HEK293 (cell line): ENCODE results near the gene CFAP53.

ENCODE experiments used
- EGR2 ChIP-seq: fragments of 450-650 bp; formaldehyde crosslinking; IDR thresholded peaks from 2 replicates; pipeline ENCODE4 v1.5.1; 2016; ENCODE audit warnings: low read depth, missing biosample characterization, missing genetic modification characterization
- MEIS1 ChIP-seq: sonication (generic); formaldehyde crosslinking; IDR thresholded peaks from 2 replicates; pipeline ENCODE4 v1.8.1; 2022; ENCODE audit warnings: missing genetic modification reagents, mild to moderate bottlenecking, borderline replicate concordance
- MZF1 ChIP-seq: fragments of 450-650 bp; formaldehyde crosslinking; IDR thresholded peaks from 2 replicates; pipeline ENCODE4 v1.5.1; 2017; ENCODE audit warnings: missing biosample characterization, missing genetic modification characterization, borderline replicate concordance
- OSR2 ChIP-seq: fragments of 450-650 bp; formaldehyde crosslinking; IDR thresholded peaks from 2 replicates; pipeline ENCODE4 v1.5.1; 2016; ENCODE audit warnings: missing biosample characterization, missing genetic modification characterization
- TCF7L2 ChIP-seq: IDR thresholded peaks from 2 replicates; pipeline ENCODE4 v1.6.1; 2011; ENCODE audit warnings: low read depth, mild to moderate bottlenecking, inconsistent platforms, low read length, moderate library complexity, borderline replicate concordance
- ZBTB44 ChIP-seq: fragments of 450-650 bp; IDR thresholded peaks from 2 replicates; pipeline ENCODE4 v1.5.1; 2018; ENCODE audit warnings: missing biosample characterization, mild to moderate bottlenecking, missing genetic modification characterization
- ZNF10 ChIP-seq: fragments of 450-650 bp; formaldehyde crosslinking; IDR thresholded peaks from 2 replicates; pipeline ENCODE4 v1.5.1; 2017; ENCODE audit warnings: missing biosample characterization, missing genetic modification characterization
- ZNF112 ChIP-seq: fragments of 450-650 bp; formaldehyde crosslinking; IDR thresholded peaks from 2 replicates; pipeline ENCODE4 v1.5.0; 2017; ENCODE audit warnings: missing biosample characterization, missing genetic modification characterization
- ZNF114 ChIP-seq: fragments of 450-650 bp; formaldehyde crosslinking; IDR thresholded peaks from 2 replicates; pipeline ENCODE4 v1.5.0; 2017; ENCODE audit warnings: missing biosample characterization, missing genetic modification characterization
- ZNF157 ChIP-seq: fragments of 450-650 bp; formaldehyde crosslinking; IDR thresholded peaks from 2 replicates; pipeline ENCODE4 v1.5.1; 2016; ENCODE audit warnings: missing biosample characterization, missing genetic modification characterization
- ZNF555 ChIP-seq: fragments of 450-650 bp; formaldehyde crosslinking; conservative IDR thresholded peaks from 2 replicates; pipeline ENCODE4 v1.5.1; 2017; ENCODE audit warnings: missing biosample characterization, mild to moderate bottlenecking, missing genetic modification characterization, inconsistent platforms
- ZNF558 ChIP-seq: fragments of 450-650 bp; formaldehyde crosslinking; IDR thresholded peaks from 2 replicates; pipeline ENCODE4 v1.5.1; 2016; ENCODE audit warnings: missing biosample characterization, missing genetic modification characterization
- ZNF610 ChIP-seq: fragments of 450-650 bp; formaldehyde crosslinking; IDR thresholded peaks from 2 replicates; pipeline ENCODE4 v1.5.1; 2016; ENCODE audit warnings: missing biosample characterization, missing genetic modification characterization, borderline replicate concordance
- ZNF626 ChIP-seq: fragments of 450-650 bp; sonication (Bioruptor Pico); formaldehyde crosslinking; IDR thresholded peaks from 2 replicates; pipeline ENCODE4 v1.5.1; 2018; ENCODE audit warnings: missing biosample characterization, missing genetic modification characterization, inconsistent platforms
- ZNF777 ChIP-seq: fragments of 450-650 bp; formaldehyde crosslinking; IDR thresholded peaks from 2 replicates; pipeline ENCODE4 v1.5.1; 2017; ENCODE audit warnings: missing biosample characterization, missing genetic modification characterization, borderline replicate concordance
- TF ChIP-seq, protein P1 (sequence below): fragments of 450-650 bp; formaldehyde crosslinking; IDR thresholded peaks from 2 replicates; pipeline ENCODE4 v1.5.1; 2016; ENCODE audit warnings: missing biosample characterization, missing genetic modification characterization
- TF ChIP-seq, protein P2 (sequence below): IDR thresholded peaks from 2 replicates; pipeline ENCODE4 v1.6.1; 2011; ENCODE audit warnings: mild to moderate bottlenecking, low read depth, low read length, borderline replicate concordance
- TF ChIP-seq, protein P3 (sequence below): fragments of 450-650 bp; formaldehyde crosslinking; IDR thresholded peaks from 2 replicates; pipeline ENCODE4 v1.5.1; 2016; ENCODE audit warnings: missing biosample characterization, missing genetic modification characterization
- TF ChIP-seq, protein P4 (sequence below): fragments of 450-650 bp; formaldehyde crosslinking; IDR thresholded peaks from 2 replicates; pipeline ENCODE4 v1.5.1; 2017; ENCODE audit warnings: missing biosample characterization, missing genetic modification characterization
- TF ChIP-seq, protein P5 (sequence below): fragments of 450-650 bp; formaldehyde crosslinking; IDR thresholded peaks from 2 replicates; pipeline ENCODE4 v1.5.1; 2016; ENCODE audit warnings: missing biosample characterization, missing genetic modification characterization, low read depth
- TF ChIP-seq, protein P6 (sequence below): fragments of 450-650 bp; formaldehyde crosslinking; IDR thresholded peaks from 2 replicates; pipeline ENCODE4 v1.5.1; 2016; ENCODE audit warnings: missing biosample characterization, missing genetic modification characterization

CFAP53 gene

GRCh38 chr18:50287441-50288347, 21.4 kb upstream of the CFAP53 start, which contains the start of gene CXXC1 (continued):
- TF ChIP-seq, protein P1, sequence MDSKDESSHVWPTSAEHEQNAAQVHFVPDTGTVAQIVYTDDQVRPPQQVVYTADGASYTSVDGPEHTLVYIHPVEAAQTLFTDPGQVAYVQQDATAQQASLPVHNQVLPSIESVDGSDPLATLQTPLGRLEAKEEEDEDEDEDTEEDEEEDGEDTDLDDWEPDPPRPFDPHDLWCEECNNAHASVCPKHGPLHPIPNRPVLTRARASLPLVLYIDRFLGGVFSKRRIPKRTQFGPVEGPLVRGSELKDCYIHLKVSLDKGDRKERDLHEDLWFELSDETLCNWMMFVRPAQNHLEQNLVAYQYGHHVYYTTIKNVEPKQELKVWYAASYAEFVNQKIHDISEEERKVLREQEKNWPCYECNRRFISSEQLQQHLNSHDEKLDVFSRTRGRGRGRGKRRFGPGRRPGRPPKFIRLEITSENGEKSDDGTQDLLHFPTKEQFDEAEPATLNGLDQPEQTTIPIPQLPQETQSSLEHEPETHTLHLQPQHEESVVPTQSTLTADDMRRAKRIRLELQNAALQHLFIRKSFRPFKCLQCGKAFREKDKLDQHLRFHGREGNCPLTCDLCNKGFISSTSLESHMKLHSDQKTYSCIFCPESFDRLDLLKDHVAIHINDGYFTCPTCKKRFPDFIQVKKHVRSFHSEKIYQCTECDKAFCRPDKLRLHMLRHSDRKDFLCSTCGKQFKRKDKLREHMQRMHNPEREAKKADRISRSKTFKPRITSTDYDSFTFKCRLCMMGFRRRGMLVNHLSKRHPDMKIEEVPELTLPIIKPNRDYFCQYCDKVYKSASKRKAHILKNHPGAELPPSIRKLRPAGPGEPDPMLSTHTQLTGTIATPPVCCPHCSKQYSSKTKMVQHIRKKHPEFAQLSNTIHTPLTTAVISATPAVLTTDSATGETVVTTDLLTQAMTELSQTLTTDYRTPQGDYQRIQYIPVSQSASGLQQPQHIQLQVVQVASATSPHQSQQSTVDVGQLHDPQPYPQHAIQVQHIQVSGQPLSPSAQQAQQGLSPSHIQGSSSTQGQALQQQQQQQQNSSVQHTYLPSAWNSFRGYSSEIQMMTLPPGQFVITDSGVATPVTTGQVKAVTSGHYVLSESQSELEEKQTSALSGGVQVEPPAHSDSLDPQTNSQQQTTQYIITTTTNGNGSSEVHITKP, result no peak; the same call in 1 of the 2 replicates
- TF ChIP-seq OSR2 (no peak), ZNF112 (tag by site-specific recombination) (no peak), MZF1 (tag by site-specific recombination) (no peak), TCF7L2 (peak; percentile 90), ZNF626 (tag by site-specific recombination) (no peak), MEIS1 (CRISPR knock-in tag) (no peak), ZNF558 (peak; percentile 43; the same call in 1 of the 2 replicates), ZNF777 (tag by site-specific recombination) (no peak), ZNF555 (no peak), ZNF157 (tag by site-specific recombination) (no peak), ZNF610 (tag by site-specific recombination) (peak; percentile 27; the same call in 1 of the 2 replicates), ZBTB44 (tag by site-specific recombination) (peak; percentile 75), EGR2 (tag by site-specific recombination) (0 out of 2 replicates have a peak, but pooled peaks have one; percentile 43), ZNF114 (no peak), ZNF10 (peak; percentile 21; the same call in 1 of the 2 replicates)
- TF ChIP-seq, protein P2, sequence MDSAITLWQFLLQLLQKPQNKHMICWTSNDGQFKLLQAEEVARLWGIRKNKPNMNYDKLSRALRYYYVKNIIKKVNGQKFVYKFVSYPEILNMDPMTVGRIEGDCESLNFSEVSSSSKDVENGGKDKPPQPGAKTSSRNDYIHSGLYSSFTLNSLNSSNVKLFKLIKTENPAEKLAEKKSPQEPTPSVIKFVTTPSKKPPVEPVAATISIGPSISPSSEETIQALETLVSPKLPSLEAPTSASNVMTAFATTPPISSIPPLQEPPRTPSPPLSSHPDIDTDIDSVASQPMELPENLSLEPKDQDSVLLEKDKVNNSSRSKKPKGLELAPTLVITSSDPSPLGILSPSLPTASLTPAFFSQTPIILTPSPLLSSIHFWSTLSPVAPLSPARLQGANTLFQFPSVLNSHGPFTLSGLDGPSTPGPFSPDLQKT, result no peak
- TF ChIP-seq, protein P3, sequence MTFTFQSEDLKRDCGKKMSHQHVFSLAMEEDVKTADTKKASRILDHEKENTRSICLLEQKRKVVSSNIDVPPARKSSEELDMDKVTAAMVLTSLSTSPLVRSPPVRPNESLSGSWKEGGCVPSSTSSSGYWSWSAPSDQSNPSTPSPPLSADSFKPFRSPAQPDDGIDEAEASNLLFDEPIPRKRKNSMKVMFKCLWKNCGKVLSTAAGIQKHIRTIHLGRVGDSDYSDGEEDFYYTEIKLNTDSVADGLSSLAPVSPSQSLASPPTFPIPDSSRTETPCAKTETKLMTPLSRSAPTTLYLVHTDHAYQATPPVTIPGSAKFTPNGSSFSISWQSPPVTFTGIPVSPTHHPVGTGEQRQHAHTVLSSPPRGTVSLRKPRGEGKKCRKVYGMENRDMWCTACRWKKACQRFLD (tag by site-specific recombination), result no peak
- TF ChIP-seq, protein P4, sequence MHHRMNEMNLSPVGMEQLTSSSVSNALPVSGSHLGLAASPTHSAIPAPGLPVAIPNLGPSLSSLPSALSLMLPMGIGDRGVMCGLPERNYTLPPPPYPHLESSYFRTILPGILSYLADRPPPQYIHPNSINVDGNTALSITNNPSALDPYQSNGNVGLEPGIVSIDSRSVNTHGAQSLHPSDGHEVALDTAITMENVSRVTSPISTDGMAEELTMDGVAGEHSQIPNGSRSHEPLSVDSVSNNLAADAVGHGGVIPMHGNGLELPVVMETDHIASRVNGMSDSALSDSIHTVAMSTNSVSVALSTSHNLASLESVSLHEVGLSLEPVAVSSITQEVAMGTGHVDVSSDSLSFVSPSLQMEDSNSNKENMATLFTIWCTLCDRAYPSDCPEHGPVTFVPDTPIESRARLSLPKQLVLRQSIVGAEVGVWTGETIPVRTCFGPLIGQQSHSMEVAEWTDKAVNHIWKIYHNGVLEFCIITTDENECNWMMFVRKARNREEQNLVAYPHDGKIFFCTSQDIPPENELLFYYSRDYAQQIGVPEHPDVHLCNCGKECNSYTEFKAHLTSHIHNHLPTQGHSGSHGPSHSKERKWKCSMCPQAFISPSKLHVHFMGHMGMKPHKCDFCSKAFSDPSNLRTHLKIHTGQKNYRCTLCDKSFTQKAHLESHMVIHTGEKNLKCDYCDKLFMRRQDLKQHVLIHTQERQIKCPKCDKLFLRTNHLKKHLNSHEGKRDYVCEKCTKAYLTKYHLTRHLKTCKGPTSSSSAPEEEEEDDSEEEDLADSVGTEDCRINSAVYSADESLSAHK (tag by site-specific recombination), result no peak
- TF ChIP-seq, protein P5, sequence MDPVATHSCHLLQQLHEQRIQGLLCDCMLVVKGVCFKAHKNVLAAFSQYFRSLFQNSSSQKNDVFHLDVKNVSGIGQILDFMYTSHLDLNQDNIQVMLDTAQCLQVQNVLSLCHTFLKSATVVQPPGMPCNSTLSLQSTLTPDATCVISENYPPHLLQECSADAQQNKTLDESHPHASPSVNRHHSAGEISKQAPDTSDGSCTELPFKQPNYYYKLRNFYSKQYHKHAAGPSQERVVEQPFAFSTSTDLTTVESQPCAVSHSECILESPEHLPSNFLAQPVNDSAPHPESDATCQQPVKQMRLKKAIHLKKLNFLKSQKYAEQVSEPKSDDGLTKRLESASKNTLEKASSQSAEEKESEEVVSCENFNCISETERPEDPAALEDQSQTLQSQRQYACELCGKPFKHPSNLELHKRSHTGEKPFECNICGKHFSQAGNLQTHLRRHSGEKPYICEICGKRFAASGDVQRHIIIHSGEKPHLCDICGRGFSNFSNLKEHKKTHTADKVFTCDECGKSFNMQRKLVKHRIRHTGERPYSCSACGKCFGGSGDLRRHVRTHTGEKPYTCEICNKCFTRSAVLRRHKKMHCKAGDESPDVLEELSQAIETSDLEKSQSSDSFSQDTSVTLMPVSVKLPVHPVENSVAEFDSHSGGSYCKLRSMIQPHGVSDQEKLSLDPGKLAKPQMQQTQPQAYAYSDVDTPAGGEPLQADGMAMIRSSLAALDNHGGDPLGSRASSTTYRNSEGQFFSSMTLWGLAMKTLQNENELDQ (tag by site-specific recombination), result no peak
- TF ChIP-seq, protein P6, sequence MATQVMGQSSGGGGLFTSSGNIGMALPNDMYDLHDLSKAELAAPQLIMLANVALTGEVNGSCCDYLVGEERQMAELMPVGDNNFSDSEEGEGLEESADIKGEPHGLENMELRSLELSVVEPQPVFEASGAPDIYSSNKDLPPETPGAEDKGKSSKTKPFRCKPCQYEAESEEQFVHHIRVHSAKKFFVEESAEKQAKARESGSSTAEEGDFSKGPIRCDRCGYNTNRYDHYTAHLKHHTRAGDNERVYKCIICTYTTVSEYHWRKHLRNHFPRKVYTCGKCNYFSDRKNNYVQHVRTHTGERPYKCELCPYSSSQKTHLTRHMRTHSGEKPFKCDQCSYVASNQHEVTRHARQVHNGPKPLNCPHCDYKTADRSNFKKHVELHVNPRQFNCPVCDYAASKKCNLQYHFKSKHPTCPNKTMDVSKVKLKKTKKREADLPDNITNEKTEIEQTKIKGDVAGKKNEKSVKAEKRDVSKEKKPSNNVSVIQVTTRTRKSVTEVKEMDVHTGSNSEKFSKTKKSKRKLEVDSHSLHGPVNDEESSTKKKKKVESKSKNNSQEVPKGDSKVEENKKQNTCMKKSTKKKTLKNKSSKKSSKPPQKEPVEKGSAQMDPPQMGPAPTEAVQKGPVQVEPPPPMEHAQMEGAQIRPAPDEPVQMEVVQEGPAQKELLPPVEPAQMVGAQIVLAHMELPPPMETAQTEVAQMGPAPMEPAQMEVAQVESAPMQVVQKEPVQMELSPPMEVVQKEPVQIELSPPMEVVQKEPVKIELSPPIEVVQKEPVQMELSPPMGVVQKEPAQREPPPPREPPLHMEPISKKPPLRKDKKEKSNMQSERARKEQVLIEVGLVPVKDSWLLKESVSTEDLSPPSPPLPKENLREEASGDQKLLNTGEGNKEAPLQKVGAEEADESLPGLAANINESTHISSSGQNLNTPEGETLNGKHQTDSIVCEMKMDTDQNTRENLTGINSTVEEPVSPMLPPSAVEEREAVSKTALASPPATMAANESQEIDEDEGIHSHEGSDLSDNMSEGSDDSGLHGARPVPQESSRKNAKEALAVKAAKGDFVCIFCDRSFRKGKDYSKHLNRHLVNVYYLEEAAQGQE (tag by site-specific recombination), result no peak
